Measurements from ENCODE around the gene MRPS27.

The MRPS27 gene

GRCh38 chr5:72319976-72320752, at the start of gene MRPS27, which contains the start of gene PTCD2:
MRPS27 (minus strand) TSS chr5:72320240; CDS start chr5:72320221, 19 bp downstream.
PTCD2 (plus strand) TSS chr5:72320373; CDS start chr5:72320383, 10 bp downstream.
- Mint-ChIP-seq H3K4me1 (peaks cover 10 to 29% of the 10 kb centered on the region in 2 donors), H3K27ac (peak within 1 kb of the TSS; percentile 95), H3K4me3 (peak within 1 kb of the TSS; percentile 94 to 97), H3K9me3 (no peaks in the 10 kb centered on the region), H3K27me3 (no peaks in the 10 kb centered on the region), H3K36me3 (peaks cover 16 to 36% of the 10 kb centered on the region in 2 donors)
- ATAC-seq (replicated peaks) (peak; percentile 99 to 100), DNase-seq (peak; percentile 92)

- H3K4me1 Mint-ChIP-seq: peaks cover 12 to 43% of the 10 kb centered on the region in 2 donors
- H3K27ac Mint-ChIP-seq: no peak overlapping the region
- DNase-seq (no peak), ATAC-seq (replicated peaks) (peak; percentile 53 to 60)
- no peaks in the 10 kb centered on the region for H3K9me3 Mint-ChIP-seq
- H3K27me3 Mint-ChIP-seq: no peaks in the 10 kb centered on the region
- H3K4me3 Mint-ChIP-seq: no peak overlapping the region
- H3K36me3 Mint-ChIP-seq: peaks cover 5 to 16% of the 10 kb centered on the region in 2 donors
Measured at GRCh38 chr5:72369711-72370110, 49.7 kb upstream of the MRPS27 start.

GRCh38 chr5:72369301-72369700, 49.3 kb upstream of the MRPS27 start:
- Mint-ChIP-seq H3K27ac (no peak overlapping the region), H3K4me3 (no peak overlapping the region), H3K9me3 (no peaks in the 10 kb centered on the region), H3K36me3 (peaks cover 5 to 17% of the 10 kb centered on the region in 2 donors), H3K27me3 (no peaks in the 10 kb centered on the region), H3K4me1 (peaks cover 12 to 43% of the 10 kb centered on the region in 2 donors)
- ATAC-seq (replicated peaks) (no peak), DNase-seq (no peak)

GRCh38 chr5:72368271-72368670, 48.2 kb upstream of the MRPS27 start:
- no peaks in the 10 kb centered on the region for H3K9me3 Mint-ChIP-seq
- H3K27me3 Mint-ChIP-seq: no peaks in the 10 kb centered on the region
- peaks cover 5 to 17% of the 10 kb centered on the region in 2 donors for H3K36me3 Mint-ChIP-seq
- no peak overlapping the region for H3K27ac Mint-ChIP-seq
- DNase-seq: no peak
- H3K4me1 Mint-ChIP-seq: peaks cover 12 to 43% of the 10 kb centered on the region in 2 donors
- ATAC-seq (replicated peaks): no peak
- no peak overlapping the region for H3K4me3 Mint-ChIP-seq

GRCh38 chr5:72366324-72366976, 46.4 kb upstream of the MRPS27 start:
- DNase-seq (peak; percentile 20), ATAC-seq (replicated peaks) (peak; percentile 86 to 87)
- H3K4me1 Mint-ChIP-seq: peaks cover 10 to 31% of the 10 kb centered on the region in 2 donors
- H3K4me3 Mint-ChIP-seq: no peak overlapping the region
- H3K9me3 Mint-ChIP-seq: no peaks in the 10 kb centered on the region
- no peak overlapping the region for H3K27ac Mint-ChIP-seq
- H3K27me3 Mint-ChIP-seq: no peaks in the 10 kb centered on the region
- H3K36me3 Mint-ChIP-seq: peaks cover 16 to 27% of the 10 kb centered on the region in 2 donors

- Mint-ChIP-seq H3K4me1 (peaks cover 8 to 26% of the 10 kb centered on the region in 2 donors), H3K36me3 (peaks cover 13 to 29% of the 10 kb centered on the region in 2 donors), H3K4me3 (no peak overlapping the region), H3K9me3 (no peaks in the 10 kb centered on the region), H3K27ac (no peak overlapping the region), H3K27me3 (no peaks in the 10 kb centered on the region)
- ATAC-seq (replicated peaks) (no peak), DNase-seq (no peak)
Measured at GRCh38 chr5:72364951-72365350, 44.9 kb upstream of the MRPS27 start.

- DNase-seq (no peak), ATAC-seq (replicated peaks) (no peak)
- Mint-ChIP-seq H3K9me3 (no peaks in the 10 kb centered on the region), H3K27ac (no peak overlapping the region), H3K4me3 (no peak overlapping the region), H3K36me3 (peaks cover 19 to 36% of the 10 kb centered on the region in 2 donors), H3K27me3 (no peaks in the 10 kb centered on the region), H3K4me1 (peaks cover 8 to 19% of the 10 kb centered on the region in 2 donors)
Measured at GRCh38 chr5:72364171-72364570, 44.1 kb upstream of the MRPS27 start.

GRCh38 chr5:72363166-72363802, 43.2 kb upstream of the MRPS27 start:
- Mint-ChIP-seq H3K4me3 (no peak overlapping the region), H3K27ac (no peak overlapping the region), H3K27me3 (no peaks in the 10 kb centered on the region), H3K36me3 (peaks cover 21 to 41% of the 10 kb centered on the region in 2 donors), H3K4me1 (peaks cover 7 to 14% of the 10 kb centered on the region in 2 donors), H3K9me3 (no peaks in the 10 kb centered on the region)
- no peak for DNase-seq
- no peak for ATAC-seq (replicated peaks)

GRCh38 chr5:72359886-72360285, 39.8 kb upstream of the MRPS27 start:
- no peak for DNase-seq
- H3K27ac Mint-ChIP-seq: no peak overlapping the region

GRCh38 chr5:72358925-72359324, 38.9 kb upstream of the MRPS27 start:
- no peak for ATAC-seq (replicated peaks)
- Mint-ChIP-seq H3K4me3 (no peak overlapping the region), H3K27ac (no peak overlapping the region), H3K36me3 (peaks cover 23 to 38% of the 10 kb centered on the region in 2 donors), H3K4me1 (peaks cover 0 to 1% of the 10 kb centered on the region in 2 donors), H3K27me3 (no peaks in the 10 kb centered on the region), H3K9me3 (no peaks in the 10 kb centered on the region)
- DNase-seq: no peak

More at GRCh38 chr5:72359886-72360285, 39.8 kb upstream of the MRPS27 start:
- H3K4me3 Mint-ChIP-seq: no peak overlapping the region
- H3K9me3 Mint-ChIP-seq: no peaks in the 10 kb centered on the region
- peaks cover 24 to 41% of the 10 kb centered on the region in 2 donors for H3K36me3 Mint-ChIP-seq
- no peak for ATAC-seq (replicated peaks)
- peaks cover 0 to 1% of the 10 kb centered on the region in 2 donors for H3K4me1 Mint-ChIP-seq
- H3K27me3 Mint-ChIP-seq: no peaks in the 10 kb centered on the region

GRCh38 chr5:72356361-72356760, 36.3 kb upstream of the MRPS27 start:
- Mint-ChIP-seq H3K9me3 (no peaks in the 10 kb centered on the region), H3K27me3 (no peaks in the 10 kb centered on the region), H3K4me1 (no peaks in the 10 kb centered on the region), H3K36me3 (peaks cover 23 to 46% of the 10 kb centered on the region in 2 donors), H3K4me3 (no peak overlapping the region), H3K27ac (no peak overlapping the region)
- no peak for ATAC-seq (replicated peaks)
- no peak for DNase-seq

GRCh38 chr5:72355706-72356299, 35.8 kb upstream of the MRPS27 start:
- Mint-ChIP-seq H3K4me1 (no peaks in the 10 kb centered on the region), H3K36me3 (peaks cover 23 to 46% of the 10 kb centered on the region in 2 donors), H3K4me3 (no peak overlapping the region), H3K9me3 (no peaks in the 10 kb centered on the region), H3K27ac (no peak overlapping the region), H3K27me3 (no peaks in the 10 kb centered on the region)
- ATAC-seq (replicated peaks) (no peak), DNase-seq (no peak)

GRCh38 chr5:72353046-72353445, 33.0 kb upstream of the MRPS27 start:
- Mint-ChIP-seq H3K4me1 (peaks cover 6 to 11% of the 10 kb centered on the region in 2 donors), H3K9me3 (no peaks in the 10 kb centered on the region), H3K36me3 (peaks cover 25 to 42% of the 10 kb centered on the region in 2 donors), H3K27me3 (no peaks in the 10 kb centered on the region), H3K27ac (no peak overlapping the region), H3K4me3 (no peak overlapping the region)
- ATAC-seq (replicated peaks) (no peak), DNase-seq (no peak)

GRCh38 chr5:72352616-72353015, 32.6 kb upstream of the MRPS27 start:
- H3K27ac Mint-ChIP-seq: no peak overlapping the region
- H3K4me3 Mint-ChIP-seq: no peak overlapping the region
- DNase-seq (no peak), ATAC-seq (replicated peaks) (no peak)
- peaks cover 25 to 41% of the 10 kb centered on the region in 2 donors for H3K36me3 Mint-ChIP-seq
- peaks cover 6 to 11% of the 10 kb centered on the region in 2 donors for H3K4me1 Mint-ChIP-seq
- H3K9me3 Mint-ChIP-seq: no peaks in the 10 kb centered on the region
- no peaks in the 10 kb centered on the region for H3K27me3 Mint-ChIP-seq

All from stimulated activated naive B cell treated with anti-CD40 and anti-IgM and Interleukin-4, amounts not matched to agents 10 μg/mL and 1 μg/mL and 100 μg/mL, for 72 hours (primary cell).